GM18502 (cell line): ENCODE results near the gene DNMBP.
"Not testable (repeated sequence)": the region's sequence is repeated elsewhere in the genome, so short reads cannot be mapped to it uniquely, and the experiment has no call there.

Experiments
- ATAC-seq: cut with Tn5 transposase; IDR thresholded peaks from one replicate; pipeline ENCODE4 v1.9.1; 2021; ENCODE audit warnings: mild to moderate bottlenecking; ENCODE audit not compliant: unreplicated experiment, poor library complexity

The DNMBP gene

GRCh38 chr10:99920486-99920885 lies 89.3 kb downstream of the DNMBP start:
- ATAC-seq, result no peak

- ATAC-seq, result no peak
Measured at GRCh38 chr10:99917963-99918825, 91.6 kb downstream of the DNMBP start.

- ATAC-seq, result no peak
Measured at GRCh38 chr10:99916776-99917175, 93.0 kb downstream of the DNMBP start.

- no peak for ATAC-seq
Measured at GRCh38 chr10:99915414-99915813, 94.3 kb downstream of the DNMBP start.

- no peak for ATAC-seq
Measured at GRCh38 chr10:99914236-99914635, 95.5 kb downstream of the DNMBP start.

- no peak for ATAC-seq
Measured at GRCh38 chr10:99913831-99914235, 95.9 kb downstream of the DNMBP start.

- ATAC-seq, result no peak
Measured at GRCh38 chr10:99912041-99912440, 97.7 kb downstream of the DNMBP start.

- ATAC-seq, result no peak
Measured at GRCh38 chr10:99908512-99908911, 101.2 kb downstream of the DNMBP start.

GRCh38 chr10:99906470-99906869 lies 103.3 kb downstream of the DNMBP start:
- ATAC-seq, result no peak

- ATAC-seq, result no peak
Measured at GRCh38 chr10:99905971-99906370, 103.8 kb downstream of the DNMBP start.

- no peak for ATAC-seq
Measured at GRCh38 chr10:99895867-99896266, 113.9 kb downstream of the DNMBP start.

GRCh38 chr10:99895066-99895465 lies 114.7 kb downstream of the DNMBP start:
- ATAC-seq, result not testable (repeated sequence)

- ATAC-seq, result no peak
Measured at GRCh38 chr10:99894613-99895012, 115.1 kb downstream of the DNMBP start.

- ATAC-seq, result no peak
Measured at GRCh38 chr10:99888622-99889021, 121.1 kb downstream of the DNMBP start.

GRCh38 chr10:99883523-99883922 lies 126.2 kb downstream of the DNMBP start:
- no peak for ATAC-seq

- no peak for ATAC-seq
Measured at GRCh38 chr10:99881371-99881770, 128.4 kb downstream of the DNMBP start.

- ATAC-seq, result no peak
Measured at GRCh38 chr10:99880080-99880835, 129.5 kb downstream of the DNMBP start.

- ATAC-seq, result no peak
Measured at GRCh38 chr10:99875473-99875872, 134.3 kb downstream of the DNMBP start.

- ATAC-seq, result no peak
Measured at GRCh38 chr10:99874341-99875085, 135.2 kb downstream of the DNMBP start.

GRCh38 chr10:99873846-99874245 lies 135.9 kb downstream of the DNMBP start:
- no peak for ATAC-seq
